GM23338 (cell line): ENCODE data around the gene ADCK2. TPM values are rescaled to one million over a fixed set of nuclear protein-coding genes. Genes with fewer than 3 reads are reported as not detected.

Source experiments
- ATAC-seq: fragments of 200-7000 bp; cut with Tn5 transposase; 3 replicates; pipeline ENCODE4 v1.9.1; 2020
- DNase-seq: peaks from one replicate; pipeline ENCODE4 v3.0.0-alpha.2; 2015; ENCODE audit warnings: low spot score
- H2AFZ ChIP-seq: fragments of 200-600 bp; sonication (generic); 2 replicates; pipeline ENCODE4 v1.8.0; 2016; ENCODE audit warnings: antibody characterized with exemption, mild to moderate bottlenecking, moderate library complexity
- H3F3A ChIP-seq: fragments of 200-600 bp; sonication (generic); replicated peaks from 2 replicates; pipeline ENCODE4 v1.8.0; 2017; ENCODE audit warnings: antibody characterized with exemption, mixed run types, low read depth
- H3K27ac ChIP-seq: fragments of 200-600 bp; sonication (generic); 2 replicates; pipeline ENCODE4 v1.6.1; 2016; ENCODE audit warnings: low read depth
- H3K27me3 ChIP-seq: fragments of 200-600 bp; sonication (generic); 2 replicates; pipeline ENCODE4 v1.8.0; 2016; ENCODE audit warnings: mild to moderate bottlenecking, mixed run types, moderate library complexity; ENCODE audit not compliant: insufficient read depth
- H3K36me3 ChIP-seq: fragments of 200-600 bp; sonication (generic); 2 replicates; pipeline ENCODE4 v1.8.0; 2016; ENCODE audit warnings: mild to moderate bottlenecking; ENCODE audit not compliant: insufficient read depth
- H3K4me1 ChIP-seq: fragments of 200-600 bp; sonication (generic); 2 replicates; pipeline ENCODE4 v1.8.0; 2016; ENCODE audit warnings: mild to moderate bottlenecking, moderate library complexity; ENCODE audit not compliant: insufficient read depth
- H3K4me2 ChIP-seq: fragments of 200-600 bp; sonication (generic); 2 replicates; pipeline ENCODE4 v1.7.1; 2017; ENCODE audit warnings: mixed run types
- H3K4me3 ChIP-seq: fragments of 200-600 bp; sonication (generic); 2 replicates; pipeline ENCODE4 v1.6.1; 2016; ENCODE audit warnings: mixed run types
- H3K79me2 ChIP-seq: fragments of 200-600 bp; sonication (generic); replicated peaks from 2 replicates; pipeline ENCODE4 v1.8.0; 2017; ENCODE audit warnings: mild to moderate bottlenecking; ENCODE audit not compliant: insufficient read depth
- H3K9me2 ChIP-seq: fragments of 200-600 bp; sonication (generic); 2 replicates; pipeline ENCODE4 v1.8.0; 2017; ENCODE audit not compliant: insufficient read depth
- H4K20me1 ChIP-seq: fragments of 200-600 bp; sonication (generic); replicated peaks from 2 replicates; pipeline ENCODE4 v1.8.0; 2017; ENCODE audit warnings: mild to moderate bottlenecking; ENCODE audit not compliant: insufficient read depth
- H3K27ac Mint-ChIP-seq: 2 replicates; pipeline ENCODE4 v1.8.0; 2020; ENCODE audit warnings: inconsistent platforms, mild to moderate bottlenecking, moderate library complexity, mixed read lengths
- H3K27me3 Mint-ChIP-seq: 3 replicates; pipeline ENCODE4 v1.8.0; 2022; ENCODE audit warnings: low read depth, mild to moderate bottlenecking, moderate library complexity, mixed read lengths, inconsistent platforms; ENCODE audit not compliant: insufficient read depth, poor library complexity
- H3K36me3 Mint-ChIP-seq: 3 replicates; pipeline ENCODE4 v1.8.0; 2021; ENCODE audit warnings: low read depth, mild to moderate bottlenecking, inconsistent platforms, moderate library complexity, mixed read lengths
- H3K4me1 Mint-ChIP-seq: 3 replicates; pipeline ENCODE4 v1.8.0; 2020; ENCODE audit warnings: mild to moderate bottlenecking, inconsistent platforms, mixed read lengths
- H3K4me3 Mint-ChIP-seq: 3 replicates; pipeline ENCODE4 v1.8.0; 2021; ENCODE audit warnings: moderate library complexity, mild to moderate bottlenecking, inconsistent platforms, mixed read lengths
- H3K9me3 Mint-ChIP-seq: 3 replicates; pipeline ENCODE4 v1.8.0; 2020; ENCODE audit warnings: moderate library complexity, mild to moderate bottlenecking, inconsistent platforms, mixed read lengths
- CREB1 ChIP-seq: fragments of 250-450 bp; sonication (Bioruptor Pico); IDR thresholded peaks from 2 replicates; pipeline ENCODE4 v1.5.0; 2020; ENCODE audit warnings: low read depth, mild to moderate bottlenecking, moderate library complexity
- EZH2 ChIP-seq: fragments of 200-600 bp; sonication (generic); IDR thresholded peaks from one replicate; pipeline ENCODE4 v1.8.0; 2017; ENCODE audit warnings: antibody characterized with exemption, mild to moderate bottlenecking, low read depth; ENCODE audit not compliant: unreplicated experiment
- EZH2phosphoT487 ChIP-seq: fragments of 200-600 bp; sonication (generic); IDR thresholded peaks from one replicate; pipeline ENCODE4 v1.8.1; 2018; ENCODE audit warnings: antibody characterized with exemption; ENCODE audit not compliant: unreplicated experiment
- JUNB ChIP-seq: IDR thresholded peaks from one replicate; pipeline ENCODE4 v1.6.1; 2016; ENCODE audit warnings: antibody characterized with exemption; ENCODE audit not compliant: unreplicated experiment
- NANOG ChIP-seq: IDR thresholded peaks from 2 replicates; pipeline ENCODE4 v1.6.1; 2016; ENCODE audit warnings: antibody characterized with exemption, borderline replicate concordance
- POLR2AphosphoS5 ChIP-seq: IDR thresholded peaks from 2 replicates; pipeline ENCODE4 v1.6.1; 2016; ENCODE audit warnings: antibody characterized with exemption, low read depth
- STAT1 ChIP-seq: IDR thresholded peaks from one replicate; pipeline ENCODE4 v1.6.1; 2016; ENCODE audit warnings: antibody characterized with exemption; ENCODE audit not compliant: unreplicated experiment
- ZNF114 ChIP-seq: fragments of 250-450 bp; sonication (Bioruptor Pico); IDR thresholded peaks from 2 replicates; pipeline ENCODE4 v1.5.0; 2020; ENCODE audit warnings: mild to moderate bottlenecking, moderate library complexity
- ZNF331 ChIP-seq: fragments of 250-450 bp; sonication (Bioruptor Pico); IDR thresholded peaks from 2 replicates; pipeline ENCODE4 v1.5.0; 2020; ENCODE audit warnings: low read depth, mild to moderate bottlenecking, moderate library complexity
- polyA plus RNA-seq: library from polyadenylated mRNA; unstranded; fragments of >200 nt; fragmentation: Nextera tagmentation; extraction: Ambion mirVana; gene quantifications from 2 replicates; pipeline ENCODE4 v1.2.1, GENCODE V29; 2016
- total RNA-seq: library from RNA; depleted of rRNA; stranded (reverse); fragments of >200 nt; shearing (Covaris generic); gene quantifications from 2 replicates; pipeline ENCODE4 v1.2.3, GENCODE V29; 2014
- TF ChIP-seq, protein P1 (sequence below): fragments of 250-450 bp; sonication (Bioruptor Pico); IDR thresholded peaks from 2 replicates; pipeline ENCODE4 v1.5.0; 2020; ENCODE audit warnings: mild to moderate bottlenecking, moderate library complexity
- TF ChIP-seq, protein P2 (sequence below): IDR thresholded peaks from 2 replicates; pipeline ENCODE4 v1.6.1; 2016; ENCODE audit warnings: antibody characterized with exemption

ADCK2 gene
- total and polyA plus RNA-seq, 2 experiments from 2014 or later: 4.7 to 14.4 TPM

DNA sequence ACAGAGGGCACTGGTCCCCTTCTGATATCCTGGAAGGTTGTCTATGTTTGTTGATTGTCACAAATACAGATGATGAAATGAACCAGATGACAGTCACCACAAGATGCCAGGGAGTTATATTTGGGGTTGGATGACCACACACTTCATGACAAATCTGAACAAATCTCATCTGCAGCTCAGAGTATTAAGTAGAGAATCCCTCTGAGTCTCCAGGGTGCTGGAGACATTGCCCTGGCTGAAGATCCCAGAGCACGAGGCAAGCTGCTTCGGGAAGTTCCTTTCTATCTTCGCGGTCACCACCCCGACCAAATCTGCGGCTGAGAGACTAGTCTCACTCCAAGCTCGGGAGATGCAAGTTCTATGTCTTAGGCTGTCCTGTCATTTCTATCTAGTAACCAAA, 41.1 kb upstream of the ADCK2 start (continued):
- TF ChIP-seq, protein P1, sequence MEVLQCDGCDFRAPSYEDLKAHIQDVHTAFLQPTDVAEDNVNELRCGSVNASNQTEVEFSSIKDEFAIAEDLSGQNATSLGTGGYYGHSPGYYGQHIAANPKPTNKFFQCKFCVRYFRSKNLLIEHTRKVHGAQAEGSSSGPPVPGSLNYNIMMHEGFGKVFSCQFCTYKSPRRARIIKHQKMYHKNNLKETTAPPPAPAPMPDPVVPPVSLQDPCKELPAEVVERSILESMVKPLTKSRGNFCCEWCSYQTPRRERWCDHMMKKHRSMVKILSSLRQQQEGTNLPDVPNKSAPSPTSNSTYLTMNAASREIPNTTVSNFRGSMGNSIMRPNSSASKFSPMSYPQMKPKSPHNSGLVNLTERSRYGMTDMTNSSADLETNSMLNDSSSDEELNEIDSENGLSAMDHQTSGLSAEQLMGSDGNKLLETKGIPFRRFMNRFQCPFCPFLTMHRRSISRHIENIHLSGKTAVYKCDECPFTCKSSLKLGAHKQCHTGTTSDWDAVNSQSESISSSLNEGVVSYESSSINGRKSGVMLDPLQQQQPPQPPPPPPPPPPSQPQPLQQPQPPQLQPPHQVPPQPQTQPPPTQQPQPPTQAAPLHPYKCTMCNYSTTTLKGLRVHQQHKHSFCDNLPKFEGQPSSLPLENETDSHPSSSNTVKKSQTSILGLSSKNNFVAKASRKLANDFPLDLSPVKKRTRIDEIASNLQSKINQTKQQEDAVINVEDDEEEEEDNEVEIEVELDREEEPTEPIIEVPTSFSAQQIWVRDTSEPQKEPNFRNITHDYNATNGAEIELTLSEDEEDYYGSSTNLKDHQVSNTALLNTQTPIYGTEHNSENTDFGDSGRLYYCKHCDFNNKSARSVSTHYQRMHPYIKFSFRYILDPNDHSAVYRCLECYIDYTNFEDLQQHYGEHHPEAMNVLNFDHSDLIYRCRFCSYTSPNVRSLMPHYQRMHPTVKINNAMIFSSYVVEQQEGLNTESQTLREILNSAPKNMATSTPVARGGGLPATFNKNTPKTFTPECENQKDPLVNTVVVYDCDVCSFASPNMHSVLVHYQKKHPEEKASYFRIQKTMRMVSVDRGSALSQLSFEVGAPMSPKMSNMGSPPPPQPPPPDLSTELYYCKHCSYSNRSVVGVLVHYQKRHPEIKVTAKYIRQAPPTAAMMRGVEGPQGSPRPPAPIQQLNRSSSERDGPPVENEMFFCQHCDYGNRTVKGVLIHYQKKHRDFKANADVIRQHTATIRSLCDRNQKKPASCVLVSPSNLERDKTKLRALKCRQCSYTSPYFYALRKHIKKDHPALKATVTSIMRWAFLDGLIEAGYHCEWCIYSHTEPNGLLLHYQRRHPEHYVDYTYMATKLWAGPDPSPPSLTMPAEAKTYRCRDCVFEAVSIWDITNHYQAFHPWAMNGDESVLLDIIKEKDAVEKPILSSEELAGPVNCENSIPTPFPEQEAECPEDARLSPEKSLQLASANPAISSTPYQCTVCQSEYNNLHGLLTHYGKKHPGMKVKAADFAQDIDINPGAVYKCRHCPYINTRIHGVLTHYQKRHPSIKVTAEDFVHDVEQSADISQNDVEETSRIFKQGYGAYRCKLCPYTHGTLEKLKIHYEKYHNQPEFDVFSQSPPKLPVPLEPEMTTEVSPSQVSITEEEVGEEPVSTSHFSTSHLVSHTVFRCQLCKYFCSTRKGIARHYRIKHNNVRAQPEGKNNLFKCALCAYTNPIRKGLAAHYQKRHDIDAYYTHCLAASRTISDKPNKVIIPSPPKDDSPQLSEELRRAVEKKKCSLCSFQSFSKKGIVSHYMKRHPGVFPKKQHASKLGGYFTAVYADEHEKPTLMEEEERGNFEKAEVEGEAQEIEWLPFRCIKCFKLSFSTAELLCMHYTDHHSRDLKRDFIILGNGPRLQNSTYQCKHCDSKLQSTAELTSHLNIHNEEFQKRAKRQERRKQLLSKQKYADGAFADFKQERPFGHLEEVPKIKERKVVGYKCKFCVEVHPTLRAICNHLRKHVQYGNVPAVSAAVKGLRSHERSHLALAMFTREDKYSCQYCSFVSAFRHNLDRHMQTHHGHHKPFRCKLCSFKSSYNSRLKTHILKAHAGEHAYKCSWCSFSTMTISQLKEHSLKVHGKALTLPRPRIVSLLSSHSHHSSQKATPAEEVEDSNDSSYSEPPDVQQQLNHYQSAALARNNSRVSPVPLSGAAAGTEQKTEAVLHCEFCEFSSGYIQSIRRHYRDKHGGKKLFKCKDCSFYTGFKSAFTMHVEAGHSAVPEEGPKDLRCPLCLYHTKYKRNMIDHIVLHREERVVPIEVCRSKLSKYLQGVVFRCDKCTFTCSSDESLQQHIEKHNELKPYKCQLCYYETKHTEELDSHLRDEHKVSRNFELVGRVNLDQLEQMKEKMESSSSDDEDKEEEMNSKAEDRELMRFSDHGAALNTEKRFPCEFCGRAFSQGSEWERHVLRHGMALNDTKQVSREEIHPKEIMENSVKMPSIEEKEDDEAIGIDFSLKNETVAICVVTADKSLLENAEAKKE (CRISPR knock-in tag): no peak
- TF ChIP-seq ZNF331 (CRISPR knock-in tag): no peak
- no peak for TF ChIP-seq EZH2phosphoT487
- TF ChIP-seq POLR2AphosphoS5: no peak
- no peak for TF ChIP-seq JUNB
- no peak for TF ChIP-seq EZH2

DNA sequence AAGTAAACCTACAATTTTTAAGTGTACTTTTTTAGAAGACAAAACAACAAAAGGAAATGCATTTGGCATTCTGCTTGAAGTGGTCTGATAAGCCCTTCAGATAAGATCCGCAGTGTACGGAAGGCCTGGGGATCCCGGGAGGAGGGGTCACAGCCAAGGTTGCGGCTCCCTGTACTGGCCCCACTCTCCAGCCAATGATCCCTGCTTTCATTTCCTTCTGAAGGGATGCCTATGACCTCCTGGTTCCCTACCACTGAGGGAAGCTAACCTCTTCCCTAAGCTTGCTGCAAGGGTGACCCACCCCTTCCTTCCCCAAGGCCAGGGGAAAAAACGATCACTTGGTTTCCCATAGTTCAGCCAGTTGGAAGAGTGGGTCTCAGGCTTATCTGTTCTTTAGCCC, 37.4 kb upstream of the ADCK2 start:
- ATAC-seq (peak; percentile 52), DNase-seq (peak; percentile 43)
- H3K9me2 ChIP-seq: peaks cover 2% of the 10 kb centered on the region; the same call in 1 of the 2 replicates
- no peaks in the 10 kb centered on the region for H3K36me3 ChIP-seq
- peak overlapping the region; percentile 71 for H3K27ac Mint-ChIP-seq
- peaks cover 46% of the 10 kb centered on the region for H3K4me1 Mint-ChIP-seq
- H3F3A ChIP-seq: peaks cover 10% of the 10 kb centered on the region; the same call in 1 of the 2 replicates
- peak overlapping the region; percentile 69 for H3K4me2 ChIP-seq
- no peaks in the 10 kb centered on the region; the same call in 2 of the 3 replicates for H3K36me3 Mint-ChIP-seq
- 0 out of 2 replicates have a peak overlapping the region, but pooled peaks have one; percentile 6 for H2AFZ ChIP-seq
- 0 out of 2 replicates have a peak, but pooled peaks cover 6% of the 10 kb centered on the region for H3K79me2 ChIP-seq
- no peaks in the 10 kb centered on the region; the same call in 1 of the 2 replicates for H4K20me1 ChIP-seq
- peaks cover 10% of the 10 kb centered on the region for H3K27me3 ChIP-seq
- H3K27me3 Mint-ChIP-seq: peaks cover 29% of the 10 kb centered on the region
- peak overlapping the region; percentile 95 for H3K27ac ChIP-seq
- peaks cover 29% of the 10 kb centered on the region for H3K4me1 ChIP-seq
- H3K4me3 Mint-ChIP-seq: peak overlapping the region; percentile 33; the same call in 1 of the 3 replicates
- no peaks in the 10 kb centered on the region for H3K9me3 Mint-ChIP-seq
- H3K4me3 ChIP-seq: peak overlapping the region; percentile 35
- TF ChIP-seq, protein P2, sequence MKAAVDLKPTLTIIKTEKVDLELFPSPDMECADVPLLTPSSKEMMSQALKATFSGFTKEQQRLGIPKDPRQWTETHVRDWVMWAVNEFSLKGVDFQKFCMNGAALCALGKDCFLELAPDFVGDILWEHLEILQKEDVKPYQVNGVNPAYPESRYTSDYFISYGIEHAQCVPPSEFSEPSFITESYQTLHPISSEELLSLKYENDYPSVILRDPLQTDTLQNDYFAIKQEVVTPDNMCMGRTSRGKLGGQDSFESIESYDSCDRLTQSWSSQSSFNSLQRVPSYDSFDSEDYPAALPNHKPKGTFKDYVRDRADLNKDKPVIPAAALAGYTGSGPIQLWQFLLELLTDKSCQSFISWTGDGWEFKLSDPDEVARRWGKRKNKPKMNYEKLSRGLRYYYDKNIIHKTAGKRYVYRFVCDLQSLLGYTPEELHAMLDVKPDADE: no peak
- TF ChIP-seq NANOG (no peak), STAT1 (no peak), ZNF114 (CRISPR knock-in tag) (no peak), EZH2 (no peak), CREB1 (CRISPR knock-in tag) (no peak), POLR2AphosphoS5 (no peak), JUNB (no peak)
